ENCODE data around the gene FAM98A.

FAM98A gene

DNA sequence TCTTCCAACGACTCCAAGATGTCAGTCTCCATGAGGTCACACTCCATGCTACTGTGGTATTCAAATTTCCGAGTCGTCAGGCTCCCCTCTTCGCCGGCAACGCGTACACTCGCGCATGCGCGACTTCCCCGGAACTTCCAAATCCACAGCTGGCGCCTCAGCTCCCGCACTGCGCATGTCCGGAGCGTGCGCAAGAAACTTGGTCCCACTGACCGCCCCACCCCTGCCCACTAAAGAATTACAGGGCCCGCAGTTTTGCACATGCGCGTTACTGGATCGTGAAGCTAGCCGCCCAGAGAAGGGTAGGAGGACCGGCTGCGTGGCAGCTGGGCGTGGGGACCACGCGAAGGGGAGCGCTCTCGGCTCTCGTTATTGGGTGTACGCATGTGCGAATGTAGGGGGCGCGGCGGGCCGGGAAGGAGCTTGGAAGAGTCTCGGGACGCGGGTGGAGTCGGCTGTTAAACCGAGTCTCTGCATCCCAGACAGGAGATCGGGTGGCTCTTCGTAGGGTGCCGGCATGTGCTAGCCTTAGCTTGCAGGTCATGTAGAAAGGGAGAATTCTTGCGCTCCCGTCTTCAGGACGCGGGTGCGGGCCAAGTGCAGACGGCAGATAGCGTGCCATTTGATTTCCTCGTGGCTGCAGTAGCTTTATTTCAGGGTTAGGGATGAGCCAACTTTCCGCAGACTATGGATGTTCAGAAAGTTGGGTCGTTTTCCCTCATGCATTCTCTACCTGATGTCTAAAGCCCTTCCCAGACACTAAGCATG is at the start of gene FAM98A:
Gene FAM98A, minus strand, starts transcription at position 125 of the 768 bp plus-strand sequence. Its CDS starts 78 bp downstream, at position 47.
- DNase-seq (ENCODE audit: low spot score) = peak; percentile 99

DNA sequence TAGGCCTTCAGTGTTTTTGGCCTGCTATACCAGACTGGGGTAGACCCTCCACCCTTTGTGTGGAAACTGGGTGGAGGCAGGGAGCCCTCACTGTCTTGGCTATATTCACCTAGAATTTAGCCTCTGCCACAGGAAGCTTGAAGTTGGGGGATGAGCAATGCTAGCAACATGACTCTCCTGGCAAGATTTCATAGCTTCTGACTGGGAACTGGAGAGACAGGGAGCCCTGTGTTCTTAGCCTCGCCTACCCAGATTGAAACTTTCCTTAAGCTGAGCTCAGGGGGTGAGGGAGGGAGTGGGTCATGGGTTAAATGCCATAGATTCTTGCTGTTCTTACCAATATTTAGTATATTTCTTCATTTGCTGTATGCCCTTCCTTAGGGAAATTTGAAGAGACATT is 46.8 kb upstream of the FAM98A start:
- DNase-seq (ENCODE audit: low spot score) = no peak

DNA sequence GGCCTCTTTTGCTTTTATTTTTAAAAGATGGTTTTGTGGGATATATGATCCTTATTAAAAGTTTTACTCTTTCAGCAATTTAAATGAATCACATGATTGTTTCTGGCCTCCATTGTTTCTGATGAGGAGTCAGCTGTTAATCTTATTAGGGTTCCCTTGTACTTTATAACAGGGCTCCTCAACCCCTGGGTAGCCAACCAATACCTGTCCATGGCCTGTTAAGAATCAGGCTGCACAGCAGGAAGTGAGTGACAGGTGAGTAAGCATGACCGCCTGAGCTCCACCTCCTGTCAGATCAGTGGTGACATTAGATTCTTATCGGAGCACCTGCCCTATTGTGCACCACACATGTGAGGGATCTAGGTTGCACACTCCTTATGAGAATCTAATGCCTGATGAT is 45.1 kb upstream of the FAM98A start:
- no peak for DNase-seq (ENCODE audit: low spot score)

DNA sequence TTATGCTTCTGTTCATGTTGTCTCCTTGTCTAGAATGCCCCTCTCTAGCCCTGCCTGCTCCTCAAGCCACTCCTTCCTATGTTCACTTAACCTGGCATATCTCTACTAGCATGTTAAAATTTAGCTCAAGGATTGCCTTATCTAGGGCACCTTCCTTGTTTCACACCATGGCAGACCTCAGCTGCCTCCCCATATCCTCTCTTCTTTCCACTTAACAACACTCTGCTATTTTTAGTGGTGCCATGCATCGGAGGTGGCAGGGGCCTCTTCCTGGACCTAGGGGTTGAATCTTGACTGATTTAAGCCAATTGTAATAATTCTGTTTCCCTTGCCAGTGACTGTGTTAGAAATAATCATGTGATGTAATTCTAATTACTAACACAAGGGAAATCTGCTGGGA is 36.9 kb upstream of the FAM98A start:
- no peak for DNase-seq (ENCODE audit: low spot score)

DNA sequence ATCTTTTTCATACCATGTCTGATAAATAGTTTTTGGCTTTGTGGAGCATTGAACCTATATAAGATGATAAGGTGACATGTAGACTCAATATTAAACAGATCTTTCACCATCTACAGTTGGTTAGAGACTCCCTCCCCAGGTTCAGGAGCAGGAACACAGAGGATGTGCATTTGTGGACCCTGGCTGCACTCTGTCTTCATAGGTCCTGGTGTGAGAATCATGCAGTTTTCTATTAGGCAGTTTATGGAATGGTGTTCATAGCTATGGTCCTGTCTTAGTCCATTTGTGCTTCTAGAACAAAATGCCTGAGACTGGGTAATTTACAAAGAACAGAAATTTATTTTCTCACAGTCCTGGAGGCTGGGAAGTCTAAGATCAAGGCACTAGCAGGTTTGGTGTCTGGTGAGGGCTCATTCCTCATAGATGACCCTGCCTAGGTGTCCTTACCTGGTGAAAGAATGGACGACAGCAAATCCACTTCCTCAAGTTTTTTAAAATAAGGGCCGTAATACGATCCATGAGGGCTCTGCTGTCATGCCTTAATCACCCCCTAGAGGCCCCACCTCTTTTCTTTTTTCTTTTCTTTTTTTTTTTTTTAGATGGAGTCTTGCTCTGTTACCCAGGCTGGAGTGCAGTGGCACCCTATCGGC is 35.3 kb upstream of the FAM98A start:
- no peak for DNase-seq (ENCODE audit: low spot score)

DNA sequence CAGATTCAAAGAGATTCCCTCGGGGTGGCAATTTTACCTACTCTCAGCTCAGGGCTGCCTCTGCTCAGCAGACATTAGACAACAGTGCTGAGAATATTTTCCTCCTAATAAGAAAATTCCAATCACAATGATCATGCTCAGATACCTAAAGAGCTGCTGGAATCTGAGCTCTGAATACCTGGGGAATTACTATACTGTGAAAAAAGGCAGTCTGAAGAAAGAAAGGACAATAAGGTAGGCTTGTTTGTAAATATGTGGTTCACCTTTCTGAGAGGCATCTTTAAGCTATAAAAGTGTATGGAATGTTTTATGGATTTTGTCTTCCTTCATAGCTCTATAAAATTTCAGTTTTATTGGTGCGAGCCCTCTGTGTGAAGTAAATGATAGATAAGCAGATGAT is 34.2 kb upstream of the FAM98A start:
- DNase-seq (ENCODE audit: low spot score) = no peak

DNA sequence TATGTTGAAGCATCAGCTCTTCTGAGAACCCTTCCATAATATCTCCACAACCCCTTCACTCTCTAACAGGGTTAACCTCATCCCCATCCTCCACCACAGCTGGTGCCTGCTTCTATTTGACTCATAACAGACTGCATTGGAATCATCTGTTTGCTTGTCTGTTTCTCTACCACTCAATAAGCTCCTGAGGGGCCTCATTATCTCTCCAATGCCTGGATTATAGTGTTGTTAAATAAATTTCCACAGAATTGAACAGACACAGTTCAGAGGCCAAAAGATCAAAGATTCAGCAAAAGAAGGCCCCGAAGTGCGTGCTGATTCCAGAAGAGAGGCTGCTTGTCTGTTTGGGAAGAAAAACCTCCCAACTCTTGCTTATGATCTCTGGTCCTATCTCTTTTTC is 33.7 kb upstream of the FAM98A start:
- DNase-seq (ENCODE audit: low spot score) = no peak

DNA sequence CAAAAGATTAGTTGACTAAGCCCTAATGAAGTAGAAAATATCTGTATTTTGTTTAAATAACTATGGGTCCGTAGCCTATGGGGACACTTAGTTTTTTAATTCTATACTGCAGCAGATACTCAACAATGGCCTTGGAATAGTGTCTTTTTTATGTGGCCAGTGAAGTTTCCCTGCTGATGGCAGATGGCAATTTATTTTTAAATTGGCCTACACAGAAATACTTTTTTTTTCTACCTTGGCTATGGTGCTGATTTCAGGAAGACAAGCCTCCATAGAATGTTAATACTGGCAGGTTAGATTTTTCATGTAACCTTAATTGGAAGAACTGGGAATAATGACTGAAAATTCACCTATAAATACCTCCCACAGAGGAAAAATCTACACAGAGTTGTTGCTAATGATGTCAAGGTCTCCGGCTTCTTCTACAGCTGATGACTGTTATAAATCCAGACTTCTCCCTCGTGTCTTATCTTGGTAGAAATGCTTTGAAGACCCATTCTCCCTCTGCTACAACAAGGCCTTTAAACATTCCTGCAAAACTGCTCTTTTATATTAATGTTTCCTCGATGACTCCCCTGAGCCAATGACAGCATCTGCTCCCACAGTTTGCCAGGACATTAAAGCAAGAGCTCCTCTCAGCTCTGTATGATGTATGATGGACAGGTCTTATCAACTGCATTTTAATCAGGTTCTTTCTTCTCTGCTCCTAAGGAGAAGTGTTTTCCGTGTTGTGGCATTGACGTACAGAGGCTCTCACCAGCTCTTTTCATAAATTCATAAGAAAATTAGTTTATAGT is 29.1 kb upstream of the FAM98A start:
- DNase-seq (ENCODE audit: low spot score) = no peak

DNA sequence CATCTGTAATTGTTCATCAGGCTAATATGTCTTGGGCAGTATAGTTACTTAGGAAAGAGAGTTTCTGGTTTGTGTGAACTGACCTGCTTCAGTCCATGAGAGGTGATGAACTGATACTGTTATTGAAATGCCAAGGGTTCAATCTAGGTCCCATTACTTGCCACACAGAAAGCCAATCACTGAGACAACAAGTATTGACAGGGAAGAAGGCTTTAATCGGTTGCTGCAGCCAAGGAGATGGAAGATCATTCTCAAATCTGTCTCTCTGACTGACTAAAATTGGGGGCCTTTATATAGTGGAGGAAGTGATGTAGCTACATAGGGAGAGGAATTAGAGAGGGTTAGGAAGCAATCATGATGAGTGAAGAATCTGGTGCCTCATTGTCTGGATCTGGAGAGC is 19.9 kb upstream of the FAM98A start:
- no peak for DNase-seq (ENCODE audit: low spot score)

DNA sequence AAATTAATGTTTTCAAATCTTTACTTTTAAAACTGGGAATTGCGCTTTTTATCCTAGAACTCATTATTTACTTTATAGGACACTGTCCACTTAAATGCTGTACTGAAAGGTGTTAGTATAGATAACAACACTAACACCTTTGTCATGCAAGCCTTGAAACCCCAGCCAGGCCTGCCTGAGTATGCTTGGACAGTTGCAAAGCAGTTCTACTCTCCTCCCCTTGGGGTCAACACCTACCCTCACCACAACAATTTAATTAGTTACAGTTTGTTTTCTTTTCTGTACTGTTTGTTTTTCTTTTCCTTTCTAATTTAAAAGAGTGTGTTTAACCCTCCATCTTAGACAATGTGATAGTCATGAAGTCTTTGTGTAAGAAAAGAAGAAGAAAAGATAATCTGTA is 18.9 kb upstream of the FAM98A start:
- DNase-seq (ENCODE audit: low spot score) = no peak

DNA sequence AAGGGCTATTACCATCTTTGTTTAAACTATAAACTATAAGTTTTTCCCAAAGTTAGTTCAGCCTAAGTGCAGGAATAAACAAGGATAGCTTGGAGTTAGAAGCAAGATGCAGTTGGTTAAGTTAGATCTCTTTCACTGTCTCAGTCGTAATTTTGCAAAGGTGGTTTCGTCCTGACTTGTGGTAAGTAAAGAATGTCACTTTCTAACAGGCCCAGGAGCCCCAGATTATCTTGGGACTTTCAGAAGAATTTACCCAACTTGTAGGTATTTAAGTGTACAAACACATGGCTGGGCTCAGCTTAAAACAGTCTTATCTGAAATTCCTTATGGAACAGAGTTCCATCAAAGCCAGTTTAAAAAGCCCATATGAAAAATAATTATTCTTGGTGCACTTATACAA is 18.3 kb upstream of the FAM98A start:
- DNase-seq (ENCODE audit: low spot score) = no peak

DNA sequence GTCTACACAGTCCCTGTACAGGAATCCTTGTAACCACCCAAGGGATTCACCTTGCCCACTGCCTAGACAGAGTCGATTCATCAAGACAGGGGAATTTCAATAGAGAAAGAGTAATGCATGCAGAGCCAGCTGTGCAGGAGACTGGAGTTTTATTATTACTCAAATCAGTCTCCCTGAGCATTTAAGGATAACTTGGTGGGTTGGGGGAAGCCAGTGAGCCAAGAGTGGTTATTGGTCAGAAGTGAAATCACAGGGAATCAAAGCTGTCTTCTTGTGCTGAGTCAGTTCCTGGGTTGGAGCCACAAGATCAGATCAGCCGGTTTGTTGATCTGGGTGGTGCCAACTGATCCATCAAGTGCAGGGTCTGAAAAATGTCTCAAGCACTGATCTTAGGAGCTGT is 17.8 kb upstream of the FAM98A start:
- DNase-seq (ENCODE audit: low spot score) = no peak

DNA sequence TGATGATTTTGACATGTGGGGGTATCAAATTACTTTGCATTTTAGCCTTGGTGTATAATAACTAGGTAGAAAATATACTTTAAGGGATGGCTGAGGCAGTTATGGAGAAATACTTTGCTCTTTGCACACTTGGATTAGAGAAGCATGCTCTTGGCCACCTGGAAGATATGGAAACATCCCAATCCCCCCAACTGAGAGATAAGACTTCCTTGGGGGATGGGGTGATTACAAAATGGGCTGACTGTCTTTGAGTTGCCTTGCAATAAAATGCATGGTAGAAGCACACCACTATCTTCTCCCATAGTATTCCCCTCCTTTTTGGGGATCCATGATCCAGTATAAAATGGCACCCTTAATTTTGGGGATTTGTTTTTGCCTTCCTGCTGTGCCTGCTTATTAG is 15.1 kb upstream of the FAM98A start:
- no peak for DNase-seq (ENCODE audit: low spot score)

DNA sequence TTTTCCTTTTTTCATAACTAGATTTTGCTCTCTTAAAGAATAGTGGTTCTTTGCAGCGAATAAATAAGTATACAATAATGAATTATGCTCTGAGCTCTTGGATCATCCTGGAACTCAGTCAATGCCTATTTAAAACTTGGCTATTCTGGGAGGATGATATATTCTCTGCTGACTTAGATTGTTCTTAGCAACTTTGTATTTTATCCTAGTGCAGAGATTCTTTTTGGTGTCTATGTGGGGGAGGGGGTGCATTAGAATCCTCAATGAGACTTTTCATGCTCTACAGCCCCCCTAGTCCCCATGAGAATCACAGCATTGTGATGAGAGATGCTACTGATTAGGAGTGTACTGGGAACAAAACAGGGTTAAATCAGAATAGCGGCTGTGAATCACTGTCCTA is 8.8 kb upstream of the FAM98A start:
- DNase-seq (ENCODE audit: low spot score) = no peak

DNA sequence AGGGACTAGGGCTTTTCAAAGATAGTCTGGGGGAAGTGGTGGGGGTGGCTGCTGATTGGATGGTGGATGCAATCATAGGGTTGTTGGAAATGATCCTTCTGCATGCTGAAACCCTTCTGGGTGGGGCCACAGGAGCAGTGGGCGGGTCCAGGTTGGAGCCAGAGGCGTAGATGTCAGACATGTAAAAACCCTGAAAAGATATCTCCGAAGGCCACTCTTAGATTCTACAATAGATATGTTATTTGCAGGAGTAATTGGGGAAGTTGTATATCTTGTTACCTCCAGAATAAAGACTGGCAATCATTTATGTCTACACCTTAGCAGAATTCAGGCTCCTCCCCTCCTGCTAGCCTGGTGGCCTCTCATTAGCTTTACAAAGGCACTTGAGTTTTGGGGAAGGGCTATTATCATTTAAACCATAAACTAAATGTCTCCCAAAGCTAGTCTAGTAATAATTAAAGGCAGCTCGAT is 8.2 kb upstream of the FAM98A start:
- no peak for DNase-seq (ENCODE audit: low spot score)

DNA sequence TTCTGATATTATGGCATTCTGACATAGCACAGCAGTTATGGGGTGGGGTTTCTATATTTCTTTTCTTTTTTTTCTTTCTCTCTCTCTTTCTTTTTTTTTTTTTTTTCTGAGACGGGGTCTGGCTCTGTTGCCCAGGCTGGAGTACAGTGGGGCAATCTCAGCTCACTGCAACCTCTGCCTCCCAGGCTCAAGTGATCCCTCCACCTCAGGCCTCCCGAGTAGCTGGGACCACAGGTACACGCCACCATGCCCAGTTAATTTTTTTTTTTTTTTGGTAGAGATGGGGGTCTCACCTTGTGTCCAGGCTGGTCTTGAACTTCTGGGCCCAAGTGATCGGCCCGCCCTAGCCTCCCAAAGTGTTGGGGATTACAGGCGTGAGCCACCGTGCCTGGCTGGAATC is 7.5 kb upstream of the FAM98A start:
- no peak for DNase-seq (ENCODE audit: low spot score)

DNA sequence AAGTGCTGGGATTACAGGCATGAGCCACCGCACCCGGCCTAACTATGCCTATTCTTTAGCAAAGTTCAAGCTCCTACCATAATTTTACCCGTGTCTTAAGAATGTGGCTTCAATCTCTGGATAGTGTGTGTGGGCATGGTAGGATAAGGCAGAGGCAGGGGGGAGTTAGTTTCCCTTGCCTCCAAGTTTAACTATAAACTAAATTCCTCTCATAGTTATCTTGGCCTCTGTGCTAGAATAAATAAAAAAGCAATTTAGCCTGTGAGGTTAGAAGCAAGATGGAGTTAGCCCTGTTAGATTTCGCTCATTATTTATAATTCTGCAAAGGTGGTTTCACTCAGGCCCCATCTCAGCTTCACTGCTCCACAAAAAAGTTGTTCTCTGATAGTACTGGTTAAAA is 7.0 kb upstream of the FAM98A start:
- DNase-seq (ENCODE audit: low spot score) = no peak

DNA sequence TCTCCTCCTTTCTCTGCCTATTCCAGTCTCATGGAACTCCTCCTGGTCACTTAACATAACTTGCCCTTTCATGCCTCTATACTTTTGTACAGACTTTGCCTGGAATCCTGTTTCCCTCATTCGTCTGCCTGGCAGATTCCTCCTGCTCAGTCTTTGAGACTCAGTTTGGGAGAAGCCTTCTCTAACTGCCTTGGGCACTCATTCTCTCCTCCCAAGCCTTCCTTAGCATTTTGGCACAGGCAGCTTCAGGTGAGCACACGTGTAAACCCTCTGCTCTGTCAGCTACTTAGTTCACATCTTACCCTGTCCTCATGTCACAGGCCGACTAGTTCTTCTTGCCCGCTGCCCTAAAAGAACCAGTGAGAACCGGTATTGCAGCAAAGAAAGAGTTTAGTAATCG is 6.0 kb upstream of the FAM98A start:
- no peak for DNase-seq (ENCODE audit: low spot score)

DNA sequence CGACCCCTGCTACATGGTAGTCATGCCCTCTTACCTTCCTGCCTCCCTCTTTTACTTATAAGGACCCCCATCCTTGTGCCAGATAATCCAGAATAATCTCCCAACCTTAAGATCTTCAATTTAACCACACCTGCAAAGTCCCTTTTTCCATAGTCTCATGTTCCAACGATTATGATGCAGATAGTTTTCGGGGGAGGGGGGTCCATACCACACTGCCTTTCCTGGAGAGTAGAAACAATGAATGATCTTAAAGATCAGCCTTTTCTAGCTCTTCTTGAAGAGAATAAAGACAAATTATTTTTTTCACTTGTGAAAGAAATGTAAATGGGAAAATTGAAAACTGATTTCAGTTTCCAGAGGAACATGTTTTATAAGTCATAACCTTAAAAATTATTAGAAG is 4.3 kb upstream of the FAM98A start:
- DNase-seq (ENCODE audit: low spot score) = no peak

DNA sequence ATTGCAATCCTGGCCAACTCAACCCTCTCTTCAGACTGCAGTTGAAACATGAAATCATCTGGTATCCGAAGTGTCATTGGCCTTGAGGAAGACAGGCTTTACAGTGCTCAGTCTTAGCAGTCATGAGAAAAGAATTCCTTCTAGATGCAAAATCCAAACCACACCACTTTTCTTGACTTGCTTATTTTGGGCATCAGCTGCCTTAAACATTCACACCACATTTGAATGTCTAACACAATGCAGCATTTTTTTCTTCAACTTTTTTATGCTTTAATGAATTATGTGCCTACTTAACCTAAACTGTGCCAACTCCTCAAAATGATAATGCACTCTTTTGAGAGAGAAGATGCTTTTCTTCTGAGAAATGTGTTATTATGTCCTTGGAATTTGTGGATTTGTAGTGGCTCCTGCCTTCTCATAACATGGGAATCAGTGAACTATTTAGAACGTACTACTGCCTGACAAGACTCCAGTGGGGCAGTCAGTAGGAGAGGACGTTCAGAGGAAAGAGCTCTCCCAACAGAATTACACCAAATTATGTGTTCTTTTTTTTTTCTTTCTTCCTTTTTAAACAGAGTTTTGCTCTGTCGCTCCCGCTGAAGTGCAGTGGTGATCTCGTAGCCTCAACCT is 3.2 kb upstream of the FAM98A start:
- no peak for DNase-seq (ENCODE audit: low spot score)

DNA sequence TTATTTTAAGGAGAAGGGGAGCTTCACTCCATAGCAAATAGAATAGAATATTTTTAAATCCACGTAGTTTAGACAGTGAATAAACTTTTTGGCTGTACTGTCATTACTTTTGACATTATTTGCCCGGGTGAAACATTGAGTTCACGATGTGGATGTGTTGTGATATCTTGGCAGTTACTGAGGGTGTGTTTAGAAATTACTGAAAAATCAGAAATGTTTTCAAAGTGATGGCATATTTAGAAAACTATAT is 769 bp upstream of the FAM98A start:
- DNase-seq (ENCODE audit: low spot score) = no peak

DNA sequence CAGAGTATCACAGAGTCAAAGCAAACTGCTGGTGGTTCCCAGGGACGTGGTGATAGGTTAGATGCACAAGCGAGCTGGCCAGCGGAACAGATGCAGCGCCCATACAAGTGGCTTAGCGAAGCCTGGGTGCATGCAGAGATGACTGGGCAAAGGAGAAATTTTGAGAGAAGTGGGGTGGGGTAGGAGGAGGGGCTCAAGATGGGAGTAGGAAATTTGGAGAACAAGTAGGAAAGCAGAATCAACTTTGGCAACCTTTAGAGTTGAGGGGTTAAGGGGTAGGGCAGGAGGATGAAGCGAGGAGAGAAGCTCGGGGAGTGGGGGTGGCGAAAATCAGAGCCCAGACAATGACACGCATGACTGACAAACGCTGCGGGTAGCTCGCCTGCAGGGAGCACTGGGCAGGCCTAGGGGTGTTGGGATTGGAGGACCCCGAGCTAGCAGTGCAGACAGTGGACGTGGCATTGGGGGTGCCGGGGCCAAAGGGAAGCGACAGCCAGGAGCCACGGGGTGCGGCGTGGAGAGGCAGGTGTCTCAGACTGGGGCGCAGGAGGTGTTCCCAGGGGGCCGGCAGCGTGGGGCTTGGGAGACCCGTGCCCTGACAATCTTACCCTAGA is 431 bp downstream of the FAM98A start:
- DNase-seq (ENCODE audit: low spot score) = no peak
